Esophagus muscularis mucosa (tissue), 3 donors: ENCODE measurements around the gene ZFYVE1.

Experiments
- POLR2A ChIP-seq: fragments of 450-650 bp; IDR thresholded peaks from one replicate; pipeline ENCODE4 v1.6.1; 2017; ENCODE audit warnings: antibody characterized with exemption, moderate library complexity, mild to moderate bottlenecking, low read depth
- POLR2AphosphoS5 ChIP-seq, 2 donors: sonication (generic); formaldehyde crosslinking; IDR thresholded peaks; one replicate each; pipeline ENCODE4 v1.6.1; 2017; ENCODE audit warnings: antibody characterized with exemption in 2 of 2
- TF ChIP-seq, protein P1 (sequence below), 3 experiments: fragments of 200-600 bp in 2 of 3; fragments of 450-650 bp in 1 of 3; sonication (generic) in 2 of 3; IDR thresholded peaks; one replicate each; pipeline ENCODE4 v1.5.1; 2017 to 2019; ENCODE audit warnings: antibody characterized with exemption in 3 of 3, mild to moderate bottlenecking in 2 of 3, moderate library complexity in 1 of 3

DNA sequence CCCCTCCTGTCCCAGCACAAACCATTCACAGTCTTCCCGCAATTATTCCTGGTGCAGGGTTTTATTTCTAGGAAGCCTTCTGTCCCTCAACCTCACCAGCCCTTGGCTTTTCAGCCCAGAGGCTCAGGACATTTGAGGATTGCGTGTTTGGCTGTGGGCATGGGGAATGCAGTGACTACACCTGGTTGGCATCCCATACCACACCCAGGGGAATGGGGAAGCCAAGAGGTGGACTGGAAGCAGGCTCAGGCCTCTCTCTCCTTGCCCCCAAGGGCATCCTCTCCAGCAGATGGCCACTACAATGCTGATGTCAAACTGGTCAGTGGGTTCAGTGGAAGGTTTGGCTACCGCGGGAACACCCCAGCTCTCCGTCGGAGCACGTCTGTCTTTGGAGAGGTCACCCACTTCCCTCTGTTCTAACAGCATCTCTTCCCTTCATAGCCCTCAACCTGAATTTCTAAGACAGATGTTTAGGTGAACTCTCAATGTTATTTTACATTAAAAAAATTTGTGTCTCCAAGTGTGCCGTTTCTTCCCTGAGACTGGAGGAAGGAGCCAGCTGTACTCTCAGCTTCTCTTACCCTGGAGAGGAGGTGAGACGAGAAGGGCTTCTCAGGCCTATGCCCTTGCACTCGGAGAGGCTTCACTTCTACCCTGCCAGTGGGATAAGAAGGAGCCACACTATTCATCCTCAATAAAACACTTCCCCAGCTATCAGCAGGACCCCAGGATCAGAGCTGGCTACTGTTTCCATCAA lies 65.1 kb downstream of the ZFYVE1 start:
- TF ChIP-seq POLR2A (no peak), POLR2AphosphoS5 (IDR thresholded peaks at IDR 0.05) (no peak)
- TF ChIP-seq, protein P1, sequence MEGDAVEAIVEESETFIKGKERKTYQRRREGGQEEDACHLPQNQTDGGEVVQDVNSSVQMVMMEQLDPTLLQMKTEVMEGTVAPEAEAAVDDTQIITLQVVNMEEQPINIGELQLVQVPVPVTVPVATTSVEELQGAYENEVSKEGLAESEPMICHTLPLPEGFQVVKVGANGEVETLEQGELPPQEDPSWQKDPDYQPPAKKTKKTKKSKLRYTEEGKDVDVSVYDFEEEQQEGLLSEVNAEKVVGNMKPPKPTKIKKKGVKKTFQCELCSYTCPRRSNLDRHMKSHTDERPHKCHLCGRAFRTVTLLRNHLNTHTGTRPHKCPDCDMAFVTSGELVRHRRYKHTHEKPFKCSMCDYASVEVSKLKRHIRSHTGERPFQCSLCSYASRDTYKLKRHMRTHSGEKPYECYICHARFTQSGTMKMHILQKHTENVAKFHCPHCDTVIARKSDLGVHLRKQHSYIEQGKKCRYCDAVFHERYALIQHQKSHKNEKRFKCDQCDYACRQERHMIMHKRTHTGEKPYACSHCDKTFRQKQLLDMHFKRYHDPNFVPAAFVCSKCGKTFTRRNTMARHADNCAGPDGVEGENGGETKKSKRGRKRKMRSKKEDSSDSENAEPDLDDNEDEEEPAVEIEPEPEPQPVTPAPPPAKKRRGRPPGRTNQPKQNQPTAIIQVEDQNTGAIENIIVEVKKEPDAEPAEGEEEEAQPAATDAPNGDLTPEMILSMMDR (IDR thresholded peaks at IDR 0.05) = no peak
